Endothelial cell of umbilical vein (primary cell): ENCODE measurements around the gene FOXS1. TPM values are rescaled to one million over a fixed set of nuclear protein-coding genes. Genes with fewer than 3 reads are reported as not detected.

ENCODE experiments used
- BruUV-seq: library from RNA; stranded (reverse); fragments of 400-500 nt; replicated peaks from 2 replicates; lab custom pipeline; 2021; lab: Mats Ljungman, UMichigan
- CTCF ChIA-PET: fragments of 300-600, 350-600 bp; sonication (Branson Sonifier 250); formaldehyde crosslinking; loops from one replicate; lab custom pipeline; 2021; ENCODE audit warnings: antibody characterized with exemption, inconsistent platforms; lab: Charles Lee
- POLR2A ChIA-PET: fragments of 300-600, 350-600 bp; sonication (Branson Sonifier 250); formaldehyde crosslinking; loops from one replicate; lab custom pipeline; 2021; ENCODE audit warnings: antibody characterized with exemption, inconsistent platforms; lab: Charles Lee
- DNase-seq: peaks from one replicate; pipeline ENCODE4 v3.0.0-alpha.2; 2011; ENCODE audit warnings: low read depth, low spot score
- FAIRE-seq: peaks from 2 replicates; lab custom pipeline; 2011; peaks lifted over from hg19 to GRCh38; lab: Jason Lieb, UNC
- H2AFZ ChIP-seq: 2 replicates; pipeline ENCODE4 v1.6.0; 2012; ENCODE audit warnings: low read depth, low read length, control low read depth, inconsistent platforms
- H3K27ac ChIP-seq: 2 replicates; pipeline ENCODE4 v1.5.1; 2011; ENCODE audit warnings: low read depth, mild to moderate bottlenecking, control low read depth, low read length, moderate library complexity; ENCODE audit not compliant: insufficient read depth
- H3K27me3 ChIP-seq, 2 experiments: 2 replicates each; pipeline versions ENCODE4 v1.6.0 to v1.6.1; 2011; ENCODE audit warnings: low read length in 2 of 2, mixed read lengths in 1 of 2; ENCODE audit not compliant: control insufficient read depth in 2 of 2, insufficient read depth in 2 of 2
- H3K36me3 ChIP-seq, 2 experiments: 2 replicates in 1 of 2; 3 replicates in 1 of 2; pipeline ENCODE4 v1.5.1; 2011; ENCODE audit warnings: low read length in 2 of 2, mild to moderate bottlenecking in 1 of 2, moderate library complexity in 1 of 2; ENCODE audit not compliant: control insufficient read depth in 2 of 2, insufficient read depth in 2 of 2; ENCODE audit errors: extremely low read depth in 1 of 2
- H3K4me1 ChIP-seq: 3 replicates; pipeline ENCODE4 v1.5.1; 2011; ENCODE audit warnings: mild to moderate bottlenecking, low read length; ENCODE audit not compliant: control insufficient read depth, insufficient read depth; ENCODE audit errors: extremely low read depth
- H3K4me2 ChIP-seq: 2 replicates; pipeline ENCODE4 v1.6.1; 2011; ENCODE audit warnings: low read length, control low read depth, mixed read lengths; ENCODE audit not compliant: insufficient read depth
- H3K4me3 ChIP-seq, 3 experiments: fragments of 200-600 bp in 1 of 3; sonication (generic), shearing (Covaris generic) in 1 of 3; replicated peaks in 1 of 3; 2 replicates each; pipeline ENCODE4 v1.5.1; 2011 to 2016; ENCODE audit warnings: control low read depth in 3 of 3, low read length in 3 of 3, mild to moderate bottlenecking in 2 of 3, inconsistent platforms in 1 of 3, low read depth in 1 of 3, moderate library complexity in 1 of 3; ENCODE audit not compliant: insufficient read depth in 1 of 3
- H3K79me2 ChIP-seq: 2 replicates; pipeline ENCODE4 v1.6.0; 2012; ENCODE audit warnings: low read length, inconsistent platforms; ENCODE audit not compliant: control insufficient read depth, insufficient read depth
- H3K9ac ChIP-seq: replicated peaks from 2 replicates; pipeline ENCODE3; 2011; ENCODE audit warnings: low read length, control low read depth; ENCODE audit not compliant: insufficient read depth; ENCODE audit errors: extremely low read depth
- H3K9me1 ChIP-seq: replicated peaks from 3 replicates; pipeline ENCODE4 v1.6.0; 2011; ENCODE audit warnings: mild to moderate bottlenecking, low read length; ENCODE audit not compliant: control insufficient read depth, insufficient read depth; ENCODE audit errors: extremely low read depth
- H3K9me3 ChIP-seq: replicated peaks from 2 replicates; pipeline ENCODE4 v1.5.1; 2012; ENCODE audit warnings: low read length, inconsistent platforms; ENCODE audit not compliant: control insufficient read depth, insufficient read depth
- H4K20me1 ChIP-seq: replicated peaks from 2 replicates; pipeline ENCODE3; 2011; ENCODE audit warnings: mild to moderate bottlenecking, low read length; ENCODE audit not compliant: control insufficient read depth, insufficient read depth; ENCODE audit errors: extremely low read depth
- EZH2 ChIP-seq: IDR thresholded peaks from 2 replicates; pipeline ENCODE4 v1.6.1; 2012; ENCODE audit warnings: borderline replicate concordance, low read depth, mild to moderate bottlenecking, moderate library complexity, low read length, inconsistent platforms; ENCODE audit not compliant: severe bottlenecking
- FOS ChIP-seq: IDR thresholded peaks from 2 replicates; pipeline ENCODE4 v1.6.1; 2011; ENCODE audit warnings: mild to moderate bottlenecking, low read length, moderate library complexity, borderline replicate concordance; ENCODE audit not compliant: insufficient read depth
- GATA2 ChIP-seq: IDR thresholded peaks from 2 replicates; pipeline ENCODE4 v1.7.0; 2011; ENCODE audit warnings: low read depth, mild to moderate bottlenecking, moderate library complexity, mixed read lengths, low read length; ENCODE audit not compliant: insufficient read length, insufficient read depth
- JUN ChIP-seq: IDR thresholded peaks from 2 replicates; pipeline ENCODE4 v1.6.1; 2011; ENCODE audit warnings: borderline replicate concordance, low read depth; ENCODE audit not compliant: insufficient read length, insufficient read depth
- MYC ChIP-seq: IDR thresholded peaks from one replicate; pipeline ENCODE4 v1.6.1; 2011; ENCODE audit warnings: mild to moderate bottlenecking, low read depth, low read length
- POLR2A ChIP-seq: IDR thresholded peaks from 2 replicates; pipeline ENCODE4 v1.6.1; 2012; ENCODE audit warnings: low read depth, mild to moderate bottlenecking, control low read depth, low read length
- POLR2AphosphoS5 ChIP-seq: IDR thresholded peaks from 2 replicates; pipeline ENCODE4 v1.6.1; 2012; ENCODE audit warnings: low read depth, mild to moderate bottlenecking, control low read depth, low read length, moderate library complexity; ENCODE audit not compliant: insufficient read depth
- dilution Hi-C: fragments of 300-500 bp; cut with MboI; formaldehyde crosslinking; loops from one replicate; pipeline ENCODE4 v1.15.0; 2019; ENCODE audit warnings: low sequenced_read_pairs; ENCODE audit not compliant: extremely low pct_ligation_motif_present
- intact Hi-C: fragments of 100-400 bp; cut with micrococcal nuclease; formaldehyde crosslinking; loops from one replicate; pipeline ENCODE4 v1.10.0; 2022
- polyA plus RNA-seq, 4 experiments: library from polyadenylated mRNA; depleted of rRNA in 3 of 4; stranded (reverse) in 3 of 4; unstranded in 1 of 4; fragments of >200 nt; gene quantifications; 2 replicates each; pipeline versions ENCODE4 v1.2.1 to v1.2.3, GENCODE V29; 2011 to 2012; ENCODE audit warnings: missing spikeins in 1 of 4
- total RNA-seq: library from RNA; stranded (reverse); gene quantifications from 2 replicates; pipeline ENCODE4 v1.2.3, GENCODE V29; 2021
- TF ChIP-seq, protein P1 (sequence below), 2 donors: IDR thresholded peaks; 1 replicate in 1 of 2; 2 replicates in 1 of 2; pipeline ENCODE4 v1.5.1; 2011; ENCODE audit warnings: low read length in 2 of 2, mild to moderate bottlenecking in 2 of 2, moderate library complexity in 2 of 2, control low read depth in 1 of 2, inconsistent platforms in 1 of 2, low read depth in 1 of 2; ENCODE audit not compliant: insufficient read depth in 1 of 2; ENCODE audit errors: extremely low read depth in 1 of 2
- TF ChIP-seq, protein P2 (sequence below): IDR thresholded peaks from 2 replicates; pipeline ENCODE4 v1.6.1; 2011; ENCODE audit not compliant: insufficient read depth, insufficient read length

Gene FOXS1
- total and polyA plus RNA-seq, 2 donors (not counting 3 experiments of a cell fraction or from before 2014, with no cell fraction given) = 0.84 TPM; not detected in 1

DNA sequence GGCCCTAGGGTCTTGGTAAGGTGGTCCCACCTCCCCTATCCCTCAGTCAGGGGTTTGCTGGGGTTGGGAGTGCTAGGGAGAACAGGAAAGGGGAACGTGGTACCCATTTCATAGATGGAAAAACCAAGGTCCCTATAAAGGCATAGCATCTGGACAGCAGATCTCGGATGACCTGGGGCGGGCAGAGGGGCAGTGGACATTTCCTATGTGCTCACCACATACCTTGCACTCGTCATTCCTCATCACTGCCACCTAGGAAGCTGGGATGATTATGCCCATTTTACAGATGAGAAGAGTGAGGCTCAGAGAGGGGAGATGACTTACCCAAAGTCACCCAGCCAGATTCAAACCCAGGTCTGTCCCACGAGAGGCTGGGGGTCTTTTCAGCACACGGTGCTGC is 14.2 kb downstream of the FOXS1 start:
- dilution Hi-C loops (no loop called here), intact Hi-C loops (no loop called here)
- Histone ChIP-seq H3K4me3 (no peak overlapping the region), H2AFZ (no peak overlapping the region), H3K27me3 (no peaks in the 10 kb centered on the region), H3K9me1 (no peaks in the 10 kb centered on the region), H3K9me3 (no peaks in the 10 kb centered on the region), H3K36me3 (no peaks in the 10 kb centered on the region), H3K9ac (no peak overlapping the region), H3K27ac (no peak overlapping the region), H3K4me2 (no peak overlapping the region), H4K20me1 (no peaks in the 10 kb centered on the region), H3K79me2 (no peaks in the 10 kb centered on the region), H3K4me1 (peaks cover 16% of the 10 kb centered on the region)
- no peak for FAIRE-seq
- TF ChIP-seq, protein P1, sequence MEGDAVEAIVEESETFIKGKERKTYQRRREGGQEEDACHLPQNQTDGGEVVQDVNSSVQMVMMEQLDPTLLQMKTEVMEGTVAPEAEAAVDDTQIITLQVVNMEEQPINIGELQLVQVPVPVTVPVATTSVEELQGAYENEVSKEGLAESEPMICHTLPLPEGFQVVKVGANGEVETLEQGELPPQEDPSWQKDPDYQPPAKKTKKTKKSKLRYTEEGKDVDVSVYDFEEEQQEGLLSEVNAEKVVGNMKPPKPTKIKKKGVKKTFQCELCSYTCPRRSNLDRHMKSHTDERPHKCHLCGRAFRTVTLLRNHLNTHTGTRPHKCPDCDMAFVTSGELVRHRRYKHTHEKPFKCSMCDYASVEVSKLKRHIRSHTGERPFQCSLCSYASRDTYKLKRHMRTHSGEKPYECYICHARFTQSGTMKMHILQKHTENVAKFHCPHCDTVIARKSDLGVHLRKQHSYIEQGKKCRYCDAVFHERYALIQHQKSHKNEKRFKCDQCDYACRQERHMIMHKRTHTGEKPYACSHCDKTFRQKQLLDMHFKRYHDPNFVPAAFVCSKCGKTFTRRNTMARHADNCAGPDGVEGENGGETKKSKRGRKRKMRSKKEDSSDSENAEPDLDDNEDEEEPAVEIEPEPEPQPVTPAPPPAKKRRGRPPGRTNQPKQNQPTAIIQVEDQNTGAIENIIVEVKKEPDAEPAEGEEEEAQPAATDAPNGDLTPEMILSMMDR (IDR thresholded peaks at IDR 0.05; ENCODE audit: extremely low read depth in 1 of 2, insufficient read depth in 1 of 2, low read depth in 1 of 2, low read length in 2 of 2) = no peak
- TF ChIP-seq POLR2A = no peak
- no peak for TF ChIP-seq GATA2
- no peak for TF ChIP-seq EZH2
- no peak for TF ChIP-seq MYC
- no peak for TF ChIP-seq POLR2AphosphoS5
- no peak for TF ChIP-seq JUN
- TF ChIP-seq, protein P2, sequence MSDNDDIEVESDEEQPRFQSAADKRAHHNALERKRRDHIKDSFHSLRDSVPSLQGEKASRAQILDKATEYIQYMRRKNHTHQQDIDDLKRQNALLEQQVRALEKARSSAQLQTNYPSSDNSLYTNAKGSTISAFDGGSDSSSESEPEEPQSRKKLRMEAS = no peak
- TF ChIP-seq FOS = no peak
- POLR2A ChIA-PET = no interaction called here
- CTCF ChIA-PET = interaction anchor here (25.3 kb wide), 1 partner anchor 19 kb away, joined by 619 read pairs; the partner anchor contains the start of gene FOXS1
- no peak for DNase-seq
- no TSS peak for BruUV-seq
